Liver (tissue), 9 donors: ENCODE data around the gene P2RY14. TPM values are rescaled to one million over a fixed set of nuclear protein-coding genes. Genes with fewer than 3 reads are reported as not detected.

Experiments
- DNase-seq: peaks from one replicate; pipeline ENCODE4 v3.0.0-alpha.2; 2017; ENCODE audit warnings: low spot score
- H3K27ac ChIP-seq, 2 donors: one replicate each; pipeline ENCODE4 v1.7.0; 2013; ENCODE audit warnings: inconsistent platforms in 2 of 2, low read length in 2 of 2, control low read depth in 1 of 2, low read depth in 1 of 2, mild to moderate bottlenecking in 1 of 2
- H3K27me3 ChIP-seq, 4 donors: one replicate each; pipeline versions ENCODE4 v1.6.1 to v1.7.0; 2013; ENCODE audit warnings: low read length in 3 of 4, inconsistent platforms in 1 of 4, mild to moderate bottlenecking in 1 of 4, moderate library complexity in 1 of 4; ENCODE audit not compliant: control insufficient read depth in 4 of 4, insufficient read depth in 4 of 4
- H3K36me3 ChIP-seq, 4 donors: one replicate each; pipeline versions ENCODE4 v1.6.1 to v1.7.0; 2013; ENCODE audit warnings: low read length in 3 of 4, mild to moderate bottlenecking in 3 of 4, low read depth in 1 of 4, moderate library complexity in 1 of 4; ENCODE audit not compliant: control insufficient read depth in 4 of 4, insufficient read depth in 3 of 4
- H3K4me1 ChIP-seq, 4 donors: one replicate each; pipeline versions ENCODE4 v1.6.1 to v1.7.0; 2013; ENCODE audit warnings: low read length in 3 of 4, mild to moderate bottlenecking in 3 of 4, moderate library complexity in 1 of 4; ENCODE audit not compliant: control insufficient read depth in 4 of 4, insufficient read depth in 4 of 4
- H3K4me3 ChIP-seq, 3 donors: one replicate each; pipeline versions ENCODE4 v1.6.1 to v1.7.0; 2013; ENCODE audit warnings: low read length in 3 of 3, control low read depth in 1 of 3, low read depth in 1 of 3, mild to moderate bottlenecking in 1 of 3
- H3K9ac ChIP-seq, 2 donors: one replicate each; pipeline ENCODE4 v1.7.0; 2013; ENCODE audit warnings: low read length in 2 of 2, mild to moderate bottlenecking in 2 of 2, moderate library complexity in 2 of 2, control low read depth in 1 of 2, low read depth in 1 of 2
- H3K9me3 ChIP-seq, 4 donors: one replicate each; pipeline versions ENCODE4 v1.6.1 to v1.7.0; 2013; ENCODE audit warnings: low read length in 3 of 4; ENCODE audit not compliant: control insufficient read depth in 4 of 4
- EGR1 ChIP-seq, 2 donors: IDR thresholded peaks; 2 replicates each; pipeline ENCODE4 v1.6.1; 2016 to 2018; ENCODE audit warnings: antibody characterized with exemption in 2 of 2, low read depth in 2 of 2
- FOXA1 ChIP-seq: IDR thresholded peaks from 2 replicates; pipeline ENCODE4 v1.6.1; 2016; ENCODE audit warnings: antibody characterized with exemption
- HNF4A ChIP-seq, 2 donors: conservative IDR thresholded peaks; 2 replicates each; pipeline ENCODE4 v1.6.1; 2016; ENCODE audit warnings: antibody characterized with exemption in 2 of 2, mild to moderate bottlenecking in 2 of 2
- HNF4G ChIP-seq: IDR thresholded peaks from 2 replicates; pipeline ENCODE4 v1.6.1; 2016; ENCODE audit warnings: antibody characterized with exemption
- JUND ChIP-seq, 2 donors: IDR thresholded peaks; 2 replicates each; pipeline ENCODE4 v1.6.1; 2016; ENCODE audit warnings: antibody characterized with exemption in 2 of 2
- MAX ChIP-seq: IDR thresholded peaks from 2 replicates; pipeline ENCODE4 v1.6.1; 2016; ENCODE audit warnings: antibody characterized with exemption
- NR2F2 ChIP-seq: IDR thresholded peaks from 2 replicates; pipeline ENCODE4 v1.6.1; 2016; ENCODE audit warnings: antibody characterized with exemption
- RAD21 ChIP-seq, 2 donors: IDR thresholded peaks; 2 replicates each; pipeline ENCODE4 v1.6.1; 2016; ENCODE audit warnings: antibody characterized with exemption in 2 of 2, mild to moderate bottlenecking in 2 of 2
- RXRA ChIP-seq, 2 donors: IDR thresholded peaks; 2 replicates each; pipeline ENCODE4 v1.6.1; 2017 to 2018; ENCODE audit warnings: antibody characterized with exemption in 2 of 2, mild to moderate bottlenecking in 1 of 2
- SP1 ChIP-seq: IDR thresholded peaks from 2 replicates; pipeline ENCODE4 v1.6.1; 2018; ENCODE audit warnings: antibody characterized with exemption, mild to moderate bottlenecking
- ZBTB33 ChIP-seq: IDR thresholded peaks from 2 replicates; pipeline ENCODE4 v1.6.1; 2016; ENCODE audit warnings: antibody characterized with exemption
- WGBS: extraction: QIAGEN DNeasy Blood & Tissue Kit; methylation state at CpG from one replicate; pipeline ENCODE4 v1.1.7; 2013; 5-methylcytosine and 5-hydroxymethylcytosine counted together
- polyA plus RNA-seq, 2 donors: library from polyadenylated mRNA; stranded (reverse) in 1 of 2; unstranded in 1 of 2; fragments of 200-250 nt in 1 of 2; fragments of >200 nt in 1 of 2; fragmentation: Nextera tagmentation in 1 of 2; extraction: Ambion mirVana in 1 of 2; gene quantifications; one replicate each; pipeline versions ENCODE4 v1.2.1 to v1.2.3, GENCODE V29; 2013 to 2015
- total RNA-seq, 2 donors: library from RNA; depleted of rRNA; stranded (reverse); fragments of >200 nt; gene quantifications; one replicate each; pipeline ENCODE4 v1.2.3, GENCODE V29; 2014
- TF ChIP-seq, protein P1 (sequence below): IDR thresholded peaks from 2 replicates; pipeline ENCODE4 v1.6.1; 2016; ENCODE audit warnings: antibody characterized with exemption
- donor health status: healthy.
- donor health status: healthy.
- donor health status: healthy.
- donor health status: healthy.
- donor health status: healthy.

The P2RY14 gene
- total and polyA plus RNA-seq, 4 donors = 0.10 to 0.37 (median 0.22) TPM

DNA sequence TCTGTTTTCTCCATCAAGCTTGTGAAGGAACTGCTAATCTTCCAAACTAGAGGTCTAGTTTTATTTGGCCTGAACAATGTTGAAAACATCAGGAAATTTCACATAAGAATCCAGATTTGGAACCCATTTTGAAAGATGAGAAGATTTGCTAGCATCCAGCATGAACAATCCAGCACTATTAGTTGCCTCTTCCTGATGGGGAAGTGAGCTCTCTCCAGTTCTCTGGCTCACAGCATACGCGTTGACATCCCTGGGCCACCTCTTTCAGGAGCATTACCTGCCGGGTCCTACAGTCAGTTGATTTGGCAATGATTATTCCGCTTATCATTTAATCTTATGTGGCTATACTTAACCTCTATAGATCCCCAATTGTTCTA is 27.4 kb upstream of the P2RY14 start:
- H3K9me3 ChIP-seq = no peaks in the 10 kb centered on the region
- H3K27ac ChIP-seq = no peak overlapping the region
- H3K4me3 ChIP-seq = no peak overlapping the region
- no peak overlapping the region for H3K9ac ChIP-seq
- H3K27me3 ChIP-seq = no peaks in the 10 kb centered on the region
- no peaks in the 10 kb centered on the region for H3K4me1 ChIP-seq
- DNase-seq = no peak
- no peak for TF ChIP-seq HNF4A (conservative IDR thresholded peaks at IDR 0.05)
- no peak for TF ChIP-seq ZBTB33
- no peak for TF ChIP-seq MAX
- no peak for TF ChIP-seq SP1
- TF ChIP-seq NR2F2 = no peak
- TF ChIP-seq JUND (IDR thresholded peaks at IDR 0.05) = no peak
- no peak for TF ChIP-seq RXRA (IDR thresholded peaks at IDR 0.05)
- WGBS = 92% methylated on average over 4 of the region's 4 CpGs
- H3K36me3 ChIP-seq = no peaks in the 10 kb centered on the region

GRCh38 chr3:151305060-151305774 is 26.9 kb upstream of the P2RY14 start:
- no peak overlapping the region for H3K9ac ChIP-seq
- whole genome bisulfite sequencing = 72% methylated on average over 7 of the region's 7 CpGs
- no peak for DNase-seq

DNA sequence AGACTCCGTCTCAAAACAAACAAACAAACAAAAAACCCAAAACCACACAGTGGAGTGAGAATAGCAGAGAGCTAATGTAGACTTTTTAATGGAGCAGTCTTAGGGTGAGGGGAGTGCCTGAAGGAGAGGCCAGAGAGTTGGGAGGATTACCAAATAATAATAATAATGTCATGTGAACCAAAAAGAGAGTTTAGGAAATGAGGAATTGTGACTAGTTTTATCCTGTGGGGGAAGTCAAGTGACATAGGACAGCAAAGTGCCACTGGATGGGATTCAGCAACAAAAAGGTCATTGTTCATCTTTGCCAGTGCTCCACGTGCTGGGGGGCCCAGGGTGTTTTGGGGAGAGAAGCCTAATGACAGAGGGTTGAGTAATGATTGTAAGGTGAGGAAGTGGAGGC is 25.4 kb upstream of the P2RY14 start:
- no peak overlapping the region for H3K4me3 ChIP-seq
- H3K27ac ChIP-seq = no peak overlapping the region
- DNase-seq = no peak
- no peak for TF ChIP-seq HNF4G
- TF ChIP-seq RXRA (IDR thresholded peaks at IDR 0.05) = no peak
- TF ChIP-seq FOXA1 = no peak
- TF ChIP-seq SP1 = no peak
- TF ChIP-seq, protein P1, sequence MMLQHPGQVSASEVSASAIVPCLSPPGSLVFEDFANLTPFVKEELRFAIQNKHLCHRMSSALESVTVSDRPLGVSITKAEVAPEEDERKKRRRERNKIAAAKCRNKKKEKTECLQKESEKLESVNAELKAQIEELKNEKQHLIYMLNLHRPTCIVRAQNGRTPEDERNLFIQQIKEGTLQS = no peak
- no peak for TF ChIP-seq EGR1 (IDR thresholded peaks at IDR 0.05; ENCODE audit: low read depth in 2 of 2)
- no peak for TF ChIP-seq JUND (IDR thresholded peaks at IDR 0.05)
- H3K27me3 ChIP-seq = peaks cover 0 to 2% (median 0%) of the 10 kb centered on the region in 4 donors
- WGBS = 67% methylated on average over 2 of the region's 2 CpGs
- no peaks in the 10 kb centered on the region for H3K36me3 ChIP-seq
- no peaks in the 10 kb centered on the region for H3K9me3 ChIP-seq
- H3K4me1 ChIP-seq = no peaks in the 10 kb centered on the region
- no peak overlapping the region for H3K9ac ChIP-seq

More at GRCh38 chr3:151305060-151305774, 26.9 kb upstream of the P2RY14 start:
- H3K4me1 ChIP-seq = no peaks in the 10 kb centered on the region
- H3K9me3 ChIP-seq = no peaks in the 10 kb centered on the region
- no peak overlapping the region for H3K4me3 ChIP-seq
- H3K36me3 ChIP-seq = no peaks in the 10 kb centered on the region
- no peak overlapping the region for H3K27ac ChIP-seq
- H3K27me3 ChIP-seq = no peaks in the 10 kb centered on the region
- peak; percentile 26 for TF ChIP-seq SP1
- TF ChIP-seq ZBTB33 = no peak
- TF ChIP-seq RAD21 (IDR thresholded peaks at IDR 0.05) = peak in 1 of 2 donors; percentile 38
